CD4-positive, alpha-beta T cell (primary cell): ENCODE measurements around the gene CAMKK1. TPM values are rescaled to one million over a fixed set of nuclear protein-coding genes. Genes with fewer than 3 reads are reported as not detected.

ENCODE experiments used
- ATAC-seq: fragments of 200-7000 bp; cut with Tn5 transposase; one replicate; pipeline ENCODE4 v1.10.0; 2022; ENCODE audit warnings: mild to moderate bottlenecking; ENCODE audit not compliant: poor library complexity
- CTCF ChIA-PET: fragments of 350-600 bp; sonication (Branson Sonifier 250); formaldehyde crosslinking; loops from one replicate; lab custom pipeline; 2021; ENCODE audit warnings: antibody characterized with exemption, inconsistent platforms; lab: Charles Lee
- POLR2A ChIA-PET: fragments of 350-600 bp; sonication (Branson Sonifier 250); formaldehyde crosslinking; loops from one replicate; lab custom pipeline; 2021; ENCODE audit warnings: antibody characterized with exemption, inconsistent platforms; lab: Charles Lee
- DNase-seq, 14 experiments: peaks; one replicate each; pipeline ENCODE4 v3.0.0-alpha.2; 2013 to 2020; ENCODE audit warnings: mixed read lengths in 2 of 14
- H3K27ac ChIP-seq, 2 donors: one replicate each; pipeline versions ENCODE4 v1.5.1 to v1.7.0; 2013; ENCODE audit warnings: low read length in 2 of 2, low read depth in 1 of 2, mild to moderate bottlenecking in 1 of 2
- H3K27me3 ChIP-seq, 2 experiments: 1 replicate in 1 of 2; 2 replicates in 1 of 2; pipeline versions ENCODE4 v1.6.1 to v1.7.0; 2013; ENCODE audit warnings: low read length in 2 of 2, control low read depth in 1 of 2, mild to moderate bottlenecking in 1 of 2, moderate library complexity in 1 of 2; ENCODE audit not compliant: insufficient read depth in 2 of 2, control insufficient read depth in 1 of 2
- H3K36me3 ChIP-seq: one replicate; pipeline ENCODE4 v1.6.1; 2013; ENCODE audit warnings: low read length, control low read depth; ENCODE audit not compliant: insufficient read depth
- H3K4me1 ChIP-seq: one replicate; pipeline ENCODE4 v1.6.1; 2013; ENCODE audit warnings: low read length, control low read depth; ENCODE audit not compliant: insufficient read depth
- H3K4me3 ChIP-seq: one replicate; pipeline ENCODE4 v1.5.1; 2013; ENCODE audit warnings: mild to moderate bottlenecking, low read length, moderate library complexity
- H3K9me3 ChIP-seq, 2 experiments: 1 replicate in 1 of 2; 2 replicates in 1 of 2; pipeline versions ENCODE4 v1.6.1 to v1.7.0; 2013; ENCODE audit warnings: low read length in 2 of 2, mild to moderate bottlenecking in 2 of 2, control low read depth in 1 of 2, moderate library complexity in 1 of 2; ENCODE audit not compliant: control insufficient read depth in 1 of 2, insufficient read depth in 1 of 2
- H3K27ac Mint-ChIP-seq: one replicate; pipeline ENCODE4 v1.8.0; 2020; ENCODE audit warnings: mixed read lengths
- H3K27me3 Mint-ChIP-seq: one replicate; pipeline ENCODE4 v1.8.0; 2021; ENCODE audit warnings: mixed read lengths
- H3K36me3 Mint-ChIP-seq: one replicate; pipeline ENCODE4 v1.8.0; 2021; ENCODE audit warnings: low read depth, mixed read lengths
- H3K4me1 Mint-ChIP-seq: one replicate; pipeline ENCODE4 v1.8.0; 2021; ENCODE audit warnings: low read depth, mixed read lengths
- H3K4me3 Mint-ChIP-seq: one replicate; pipeline ENCODE4 v1.8.0; 2020; ENCODE audit warnings: mild to moderate bottlenecking, mixed read lengths
- H3K9me3 Mint-ChIP-seq: one replicate; pipeline ENCODE4 v1.8.0; 2020; ENCODE audit warnings: mixed read lengths
- CTCF ChIP-seq: fragments of 200-600 bp; IDR thresholded peaks from one replicate; pipeline ENCODE4 v1.8.0; 2022; ENCODE audit warnings: antibody characterized with exemption, mild to moderate bottlenecking
- intact Hi-C, 2 experiments: fragments of 100-400 bp; cut with DNase I in 1 of 2; cut with micrococcal nuclease in 1 of 2; formaldehyde crosslinking; loops; one replicate each; pipeline versions ENCODE4 v1.15.1 to v1.9.0; 2023 to 2025; cut with DNase I, micrococcal nuclease
- total RNA-seq, 174 experiments: library from RNA in 2 of 174; stranded (reverse) in 2 of 174; gene quantifications; one replicate each; pipeline ENCODE4 v1.2.3 and lab custom pipeline; 2021 to 2026

Gene CAMKK1
- total RNA-seq, 2 experiments from 2014 or later: 4.8 to 4.9 TPM

GRCh38 chr17:3915581-3915994 lies 22.7 kb upstream of the CAMKK1 start:
- no peak for TF ChIP-seq CTCF
- CTCF ChIA-PET: interaction anchor here (2.7 kb wide), 1 partner anchor 90 kb away, joined by 31 read pairs; no protein-coding TSS in a partner anchor
- Histone ChIP-seq H3K36me3 (no peaks in the 10 kb centered on the region), H3K4me3 (peak overlapping the region; percentile 6), H3K27ac (no peak overlapping the region), H3K4me1 (peaks cover 55% of the 10 kb centered on the region), H3K9me3 (no peaks in the 10 kb centered on the region), H3K27me3 (no peaks in the 10 kb centered on the region)
- peaks cover 45% of the 10 kb centered on the region for H3K4me1 Mint-ChIP-seq
- H3K9me3 Mint-ChIP-seq: no peaks in the 10 kb centered on the region
- intact Hi-C loops: loop anchor here (2.0 kb wide), 3 partner anchors 47 to 159 kb away; no protein-coding TSS in a partner anchor
- peak overlapping the region; percentile 27 for H3K27ac Mint-ChIP-seq
- no peak for ATAC-seq
- H3K27me3 Mint-ChIP-seq: no peaks in the 10 kb centered on the region
- POLR2A ChIA-PET: interaction anchor here (1.5 to 3.0 kb wide), 2 partner anchors 22 to 49 kb away, joined by 6 to 13 read pairs; partner anchors contain the start of genes ATP2A3 and CAMKK1
- no peaks in the 10 kb centered on the region for H3K36me3 Mint-ChIP-seq
- H3K4me3 Mint-ChIP-seq: peak overlapping the region; percentile 34
- DNase-seq: peak in 1 of 14 experiments; percentile 26

GRCh38 chr17:3914312-3914670 lies 21.4 kb upstream of the CAMKK1 start:
- Histone ChIP-seq H3K27ac (no peak overlapping the region), H3K4me1 (peaks cover 55% of the 10 kb centered on the region), H3K4me3 (no peak overlapping the region), H3K36me3 (no peaks in the 10 kb centered on the region), H3K9me3 (no peaks in the 10 kb centered on the region), H3K27me3 (no peaks in the 10 kb centered on the region)
- peaks cover 50% of the 10 kb centered on the region for H3K4me1 Mint-ChIP-seq
- POLR2A ChIA-PET: interaction anchor here (0.6 to 3.0 kb wide), 6 partner anchors 22 to 176 kb away, joined by 3 to 13 read pairs (median 4); partner anchors contain the start of genes ATP2A3 and CAMKK1
- ATAC-seq (no peak), DNase-seq (peak in 1 of 14 experiments; percentile 35)
- no peaks in the 10 kb centered on the region for H3K9me3 Mint-ChIP-seq
- peak overlapping the region; percentile 78 for H3K27ac Mint-ChIP-seq
- no peak for TF ChIP-seq CTCF
- CTCF ChIA-PET: interaction anchor here (0.6 to 2.7 kb wide), 22 partner anchors 9 to 215 kb away, joined by 3 to 31 read pairs (median 4); partner anchors contain the start of genes ATP2A3, CAMKK1 and NCBP3
- H3K36me3 Mint-ChIP-seq: no peaks in the 10 kb centered on the region
- no peaks in the 10 kb centered on the region for H3K27me3 Mint-ChIP-seq
- H3K4me3 Mint-ChIP-seq: no peak overlapping the region
- intact Hi-C loops: loop anchor here (1.0 to 5.0 kb wide), 5 partner anchors 48 to 161 kb away; partner anchors contain the start of gene ATP2A3 (in 1 of the 2)

GRCh38 chr17:3913531-3914311 lies 20.9 kb upstream of the CAMKK1 start:
- POLR2A ChIA-PET: interaction anchor here (0.6 to 3.0 kb wide), 8 partner anchors 21 to 175 kb away, joined by 3 to 13 read pairs (median 3); partner anchors contain the start of genes ATP2A3 and CAMKK1
- CTCF ChIA-PET: interaction anchor here (0.6 to 2.7 kb wide), 23 partner anchors 9 to 215 kb away, joined by 3 to 31 read pairs (median 4); partner anchors contain the start of genes ATP2A3, CAMKK1 and NCBP3
- ATAC-seq: peak; percentile 61
- intact Hi-C loops: loop anchor here (1.0 to 5.0 kb wide), 5 partner anchors 49 to 161 kb away; partner anchors contain the start of gene ATP2A3 (in 1 of the 2)
- no peak overlapping the region for H3K4me3 ChIP-seq
- H3K27me3 ChIP-seq: no peaks in the 10 kb centered on the region
- peaks cover 50% of the 10 kb centered on the region for H3K4me1 Mint-ChIP-seq
- TF ChIP-seq CTCF: peak; percentile 98
- no peaks in the 10 kb centered on the region for H3K36me3 ChIP-seq
- no peak overlapping the region for H3K4me3 Mint-ChIP-seq
- no peaks in the 10 kb centered on the region for H3K9me3 ChIP-seq
- DNase-seq: peak; percentile 68 to 89 (median 76)
- peak overlapping the region; percentile 78 for H3K27ac Mint-ChIP-seq
- no peaks in the 10 kb centered on the region for H3K36me3 Mint-ChIP-seq
- H3K27me3 Mint-ChIP-seq: no peaks in the 10 kb centered on the region
- no peaks in the 10 kb centered on the region for H3K9me3 Mint-ChIP-seq
- H3K27ac ChIP-seq: no peak overlapping the region
- H3K4me1 ChIP-seq: peaks cover 55% of the 10 kb centered on the region
